ENCODE data around the gene NKAIN4.

Gene NKAIN4

DNA sequence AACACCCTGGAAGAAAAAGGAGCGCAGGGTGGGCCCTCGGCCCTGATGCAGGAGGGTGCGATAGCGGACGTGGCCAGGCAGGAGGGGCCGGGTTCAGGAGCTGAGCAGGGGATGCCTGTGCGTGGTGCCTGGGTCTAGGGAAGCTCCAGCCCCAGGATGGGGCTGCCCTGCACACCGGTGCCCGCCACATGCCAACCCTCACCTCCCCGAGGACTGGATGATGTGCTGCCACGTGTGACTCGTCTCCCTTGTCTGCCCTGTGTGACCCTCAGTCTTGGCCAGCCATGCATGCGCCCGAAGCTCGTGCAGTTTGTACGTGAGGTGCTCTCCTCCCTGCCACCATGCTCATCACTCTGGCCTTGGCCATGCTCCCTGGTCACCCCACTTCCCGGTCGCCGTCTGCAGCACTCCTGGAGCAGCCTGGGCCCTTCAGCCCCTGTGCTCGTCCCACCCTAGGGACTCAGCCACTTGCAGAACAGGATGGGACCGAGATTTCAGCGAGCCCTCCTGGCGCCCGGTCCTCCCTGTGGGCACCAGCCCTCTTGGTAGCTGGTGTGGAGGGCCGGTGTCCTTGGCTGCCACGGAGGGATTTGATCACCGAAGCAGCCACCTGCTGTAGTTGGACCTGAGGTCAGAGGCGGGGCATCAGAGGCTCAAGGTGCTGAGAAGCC lies 34.5 kb upstream of the NKAIN4 start:
- no peak for DNase-seq (ENCODE audit: low spot score)

DNA sequence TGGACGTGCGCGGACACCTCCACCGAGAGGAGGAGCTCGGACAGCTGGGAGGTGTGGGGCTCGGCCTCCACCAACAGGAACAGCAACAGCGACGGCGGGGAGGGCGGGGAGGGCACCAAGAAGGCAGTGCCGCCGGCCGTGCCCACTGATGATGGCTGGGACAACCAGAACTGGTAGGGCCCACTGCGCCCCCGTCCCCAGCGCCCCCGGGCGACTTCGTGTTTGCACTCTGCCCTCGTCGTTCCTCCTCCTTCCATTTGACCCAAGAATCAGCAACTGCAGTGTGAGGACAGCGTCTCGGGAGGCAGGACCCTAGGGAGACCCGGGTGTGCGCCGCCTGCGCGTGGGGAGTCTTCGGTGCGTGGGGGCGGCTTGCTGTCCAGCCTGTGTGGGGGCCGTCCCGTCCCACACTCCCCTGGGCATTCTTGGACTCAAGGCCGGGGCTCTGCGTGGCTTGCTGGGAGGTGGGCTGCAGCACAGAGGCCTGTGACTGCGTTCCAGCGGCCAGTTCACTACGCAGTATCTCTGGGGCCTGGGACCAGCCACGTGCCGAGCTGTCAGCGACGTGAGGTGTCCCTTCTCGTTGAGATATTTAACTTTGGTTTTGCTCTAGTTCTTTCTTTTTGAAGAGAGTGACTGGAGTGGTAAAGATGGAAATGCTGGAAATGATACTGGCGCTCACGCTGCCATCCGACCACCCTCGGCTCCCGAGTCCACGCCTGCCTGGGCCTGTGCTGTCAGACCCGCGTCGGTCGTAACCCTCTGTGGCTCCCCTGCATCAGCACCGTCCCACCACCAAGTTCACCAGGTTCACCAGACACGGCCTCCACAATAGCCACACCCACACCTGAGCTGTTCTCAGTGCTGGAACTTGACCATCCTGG lies 33.7 kb upstream of the NKAIN4 start:
- DNase-seq (ENCODE audit: low spot score) = no peak

DNA sequence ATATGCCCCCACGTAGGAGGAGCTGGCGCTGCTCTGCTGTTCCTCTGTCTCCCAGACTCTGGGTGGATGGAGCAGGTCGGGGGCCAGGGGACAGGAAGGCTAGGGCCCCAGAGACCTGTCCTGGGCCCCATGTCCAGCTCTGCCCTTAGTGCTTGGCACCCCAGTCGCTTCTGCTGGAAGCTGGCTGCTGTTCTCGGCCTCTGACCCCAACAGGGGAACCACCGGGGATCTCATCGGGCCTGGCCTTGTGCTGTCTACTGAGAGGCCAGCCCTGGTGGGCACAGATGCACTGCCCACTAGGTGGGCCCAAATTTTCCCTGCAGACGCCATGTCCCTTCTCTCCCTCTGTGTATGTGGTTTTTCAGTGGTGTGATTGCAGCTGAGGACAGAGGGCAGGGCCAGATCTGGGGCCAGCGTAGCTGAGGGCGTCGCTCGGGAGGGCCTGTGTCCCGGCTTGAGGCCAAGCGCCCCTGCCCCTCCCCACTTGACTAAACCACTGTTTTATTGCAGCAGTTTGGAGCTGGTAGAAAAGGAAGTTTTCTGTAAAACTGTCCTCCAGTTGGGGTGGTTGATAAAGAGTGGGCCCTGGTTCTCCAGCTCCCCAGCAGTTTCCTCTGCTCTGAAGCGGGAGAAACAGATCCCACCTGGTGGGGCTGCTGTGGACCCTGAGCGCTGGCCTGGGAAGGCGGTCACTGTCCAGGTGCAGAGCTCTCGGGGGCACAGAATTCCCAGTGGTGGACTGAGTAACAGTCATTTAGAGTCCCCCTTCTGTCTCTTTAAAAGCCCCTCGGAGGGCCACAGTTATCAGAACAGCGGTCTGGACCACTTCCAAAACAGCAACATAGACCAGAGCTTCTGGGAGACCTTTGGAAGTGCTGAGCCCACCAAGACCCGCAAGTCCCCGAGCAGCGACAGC lies 32.8 kb upstream of the NKAIN4 start:
- no peak for DNase-seq (ENCODE audit: low spot score)

DNA sequence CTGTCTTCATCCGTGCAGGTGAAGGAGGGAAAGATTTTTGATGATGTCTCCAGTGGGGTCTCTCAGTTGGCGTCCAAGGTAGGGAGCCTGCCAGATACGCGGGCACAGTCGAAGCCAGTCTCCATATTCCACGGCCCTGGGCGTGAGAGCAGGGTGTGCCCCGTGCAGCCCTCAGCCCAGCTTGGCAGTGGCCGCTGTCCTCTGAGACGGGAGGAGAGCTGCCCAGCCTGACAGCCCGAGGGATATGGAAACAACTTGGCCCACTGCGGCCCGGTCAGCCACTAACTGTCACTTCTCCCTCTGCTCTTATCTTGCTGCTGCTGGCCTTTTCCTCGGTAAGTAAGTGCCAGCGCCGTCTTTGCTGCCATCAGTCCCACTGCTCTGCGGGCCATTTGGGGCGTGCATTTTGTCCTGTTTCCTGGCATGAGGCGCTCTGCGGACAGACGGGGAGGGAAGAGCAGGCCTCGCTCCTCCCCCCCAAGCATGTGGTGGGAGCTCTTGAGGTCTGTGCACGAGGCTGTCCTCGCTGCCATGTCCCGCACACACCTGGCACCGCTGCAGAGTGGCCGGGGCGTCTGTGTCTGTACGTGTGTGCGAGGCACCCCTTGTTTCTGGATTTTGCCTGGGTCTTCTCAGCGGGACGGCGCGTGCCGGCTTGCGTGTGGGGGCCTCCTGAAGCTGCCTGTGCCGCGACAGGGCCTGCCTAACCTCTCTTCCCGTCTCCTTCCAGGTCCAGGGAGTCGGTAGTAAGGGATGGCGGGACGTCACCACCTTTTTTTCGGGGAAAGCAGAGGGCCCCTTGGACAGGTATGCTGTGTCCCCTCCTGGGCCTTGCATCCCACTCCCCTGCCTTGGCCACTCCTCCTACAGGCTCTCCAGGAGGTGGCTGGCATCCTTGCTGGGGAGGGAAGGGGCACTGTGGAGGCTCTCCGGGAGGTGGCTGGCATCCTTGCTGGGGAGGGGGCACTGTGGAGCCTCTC lies 31.7 kb upstream of the NKAIN4 start:
- DNase-seq (ENCODE audit: low spot score) = no peak

DNA sequence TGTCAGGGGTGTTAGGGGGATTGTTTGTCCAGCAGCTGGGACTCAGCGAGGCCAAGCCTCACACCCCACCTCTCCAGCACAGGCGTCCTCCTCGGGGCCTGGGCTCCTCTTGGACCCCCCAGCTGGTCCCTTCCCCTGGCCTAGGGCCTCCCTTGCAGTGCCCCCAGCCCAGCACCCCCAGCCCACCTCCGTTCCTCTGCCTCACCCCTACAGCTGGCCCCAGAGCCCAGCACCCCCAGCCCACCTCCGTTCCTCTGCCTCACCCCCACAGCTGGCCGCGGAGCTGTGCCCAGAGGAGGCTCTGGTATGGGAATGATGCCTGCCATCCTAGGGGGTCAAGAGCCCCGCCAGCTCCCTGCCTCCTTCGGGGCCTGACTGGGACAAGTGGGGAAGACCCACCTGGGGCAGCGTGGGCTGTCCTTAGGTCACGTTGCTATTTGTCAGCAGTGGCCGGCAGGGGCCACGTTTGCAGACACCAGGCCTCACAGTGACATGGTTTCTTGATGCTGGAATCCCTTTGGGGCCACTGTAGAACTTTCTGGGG lies 30.8 kb upstream of the NKAIN4 start:
- no peak for DNase-seq (ENCODE audit: low spot score)

DNA sequence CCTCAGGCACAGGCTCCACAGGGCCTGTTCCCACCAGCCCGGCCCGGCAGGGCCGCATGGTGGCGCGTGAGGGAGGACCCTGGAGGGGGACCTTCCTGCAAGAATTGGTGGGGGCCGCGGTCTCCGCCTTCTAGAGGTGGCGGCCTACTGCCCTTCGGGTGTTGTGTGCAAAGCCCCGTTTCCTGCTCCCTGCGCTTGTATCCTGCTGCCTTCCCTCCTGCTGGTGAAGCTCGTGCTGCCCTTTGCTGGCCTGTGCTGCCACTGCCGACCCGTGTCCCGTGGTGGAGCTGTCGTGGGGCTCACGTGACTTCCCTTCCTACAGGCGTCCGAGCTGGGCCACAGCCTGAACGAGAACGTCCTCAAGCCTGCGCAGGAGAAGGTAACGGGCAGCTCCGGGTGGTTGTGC lies 30.3 kb upstream of the NKAIN4 start:
- no peak for DNase-seq (ENCODE audit: low spot score)

DNA sequence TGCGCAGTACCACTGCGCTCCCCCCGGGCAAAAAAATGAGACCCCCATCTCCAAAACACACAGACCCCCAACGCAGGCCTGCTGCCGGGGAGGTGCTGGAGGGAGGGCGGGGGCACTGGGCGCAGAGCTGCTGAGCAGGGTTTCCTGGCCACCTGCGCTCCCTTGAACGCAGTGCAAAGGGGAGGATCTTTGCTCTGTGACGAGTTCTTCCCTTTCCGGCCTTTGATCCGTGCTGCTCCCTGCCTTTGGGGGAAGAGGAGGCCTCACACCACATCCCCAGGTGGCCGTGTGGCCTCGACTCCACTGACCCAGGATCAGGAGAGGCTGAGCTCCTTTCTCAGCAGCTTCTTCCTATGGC lies 29.8 kb upstream of the NKAIN4 start:
- DNase-seq (ENCODE audit: low spot score) = no peak

DNA sequence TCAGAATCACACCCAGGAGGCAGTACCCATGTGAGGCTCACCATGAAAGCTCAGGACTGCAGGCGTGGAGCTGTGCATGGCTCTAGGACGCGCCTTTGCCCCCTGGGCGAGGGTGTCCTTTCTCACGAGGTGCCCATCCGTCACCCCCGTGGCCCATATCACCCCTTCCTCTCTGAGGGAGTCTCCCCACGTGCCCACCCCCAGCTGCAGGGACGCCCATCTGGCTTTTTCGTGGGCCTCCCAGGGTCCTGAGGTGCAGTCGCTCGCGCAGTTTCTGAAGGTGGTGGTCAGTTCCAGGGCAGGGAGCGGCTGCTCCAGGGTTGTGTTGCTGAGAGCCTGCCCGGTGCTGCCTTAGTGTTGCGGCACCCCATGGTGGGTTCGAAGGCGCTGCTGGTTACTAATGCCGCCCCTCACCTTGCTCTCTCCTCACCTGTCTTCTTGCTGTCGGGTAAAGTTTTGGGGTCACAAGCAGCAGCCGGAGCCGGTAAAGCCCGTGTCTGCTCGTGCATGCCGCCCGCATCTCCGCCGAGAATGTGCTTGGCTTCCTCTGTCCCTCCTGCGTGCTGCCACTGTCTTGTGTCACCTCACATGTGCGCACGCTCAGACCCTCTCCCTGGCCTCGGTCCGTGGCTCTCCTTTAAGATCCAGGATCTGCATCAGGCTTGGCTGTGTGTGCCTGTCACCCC lies 29.3 kb upstream of the NKAIN4 start:
- no peak for DNase-seq (ENCODE audit: low spot score)

DNA sequence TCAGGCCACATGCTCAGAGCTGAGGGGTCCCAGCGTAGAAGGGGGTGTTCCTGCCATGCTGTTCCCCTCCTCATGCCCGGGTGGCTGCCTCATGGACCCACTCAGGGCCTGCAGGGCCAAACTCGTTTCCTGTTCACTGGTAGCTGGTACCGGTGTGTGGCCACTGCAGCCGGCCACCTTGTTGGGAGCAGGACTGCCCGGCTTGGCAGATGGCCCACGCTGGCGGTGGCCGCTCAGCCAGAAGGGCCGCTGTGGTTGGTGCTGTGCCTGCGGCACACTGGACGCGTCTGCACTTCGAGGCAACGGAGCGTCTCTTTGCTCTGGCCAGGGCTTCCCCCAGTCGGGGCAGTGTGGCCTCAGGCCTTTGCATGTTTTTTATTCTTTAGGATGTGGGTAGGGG lies 28.7 kb upstream of the NKAIN4 start:
- no peak for DNase-seq (ENCODE audit: low spot score)

DNA sequence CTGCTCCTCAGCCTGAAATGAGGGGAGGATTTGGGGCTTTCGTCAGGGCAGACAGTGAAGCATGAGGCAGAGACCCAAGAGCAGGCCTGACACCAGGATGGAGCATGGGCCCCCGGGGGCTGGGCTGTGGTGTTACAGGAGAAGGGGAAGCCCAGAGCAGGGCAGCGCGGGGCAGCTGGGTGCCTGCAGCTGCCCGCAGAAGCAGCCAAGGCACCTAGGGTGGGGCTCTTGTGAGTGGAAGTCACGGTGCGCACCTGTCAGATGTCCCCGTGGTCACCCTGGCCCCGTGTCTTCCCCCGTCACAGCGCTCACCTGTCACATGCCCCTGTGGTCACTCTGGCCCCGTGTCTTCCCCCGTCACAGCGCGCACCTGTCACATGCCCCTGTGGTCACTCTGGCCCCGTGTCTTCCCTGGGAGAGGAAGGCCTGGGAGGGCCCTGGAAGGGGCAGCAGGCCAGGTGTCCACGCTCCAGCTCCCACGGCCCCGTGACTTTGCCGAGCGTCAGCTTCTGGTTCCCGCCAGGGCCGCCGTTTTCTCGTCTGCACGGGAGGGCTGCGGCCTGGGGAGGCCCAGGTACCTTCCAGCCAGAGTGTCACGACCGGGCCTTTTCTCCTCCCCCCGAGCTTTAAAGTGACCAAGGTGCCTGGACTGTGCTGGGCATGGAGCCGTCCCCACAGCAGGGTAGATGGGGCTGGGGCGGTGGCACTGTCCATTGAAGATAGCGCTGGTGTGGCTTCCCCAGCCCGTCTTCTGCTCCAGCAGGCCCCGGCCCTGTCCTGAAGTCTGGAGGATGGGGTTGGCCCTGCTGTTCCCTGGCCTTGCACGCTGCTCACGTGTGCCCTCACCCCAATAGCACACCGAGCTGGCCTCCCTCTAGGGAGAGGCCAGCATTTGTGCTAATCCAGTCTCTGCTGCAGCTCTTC lies 27.7 kb upstream of the NKAIN4 start:
- no peak for DNase-seq (ENCODE audit: low spot score)

DNA sequence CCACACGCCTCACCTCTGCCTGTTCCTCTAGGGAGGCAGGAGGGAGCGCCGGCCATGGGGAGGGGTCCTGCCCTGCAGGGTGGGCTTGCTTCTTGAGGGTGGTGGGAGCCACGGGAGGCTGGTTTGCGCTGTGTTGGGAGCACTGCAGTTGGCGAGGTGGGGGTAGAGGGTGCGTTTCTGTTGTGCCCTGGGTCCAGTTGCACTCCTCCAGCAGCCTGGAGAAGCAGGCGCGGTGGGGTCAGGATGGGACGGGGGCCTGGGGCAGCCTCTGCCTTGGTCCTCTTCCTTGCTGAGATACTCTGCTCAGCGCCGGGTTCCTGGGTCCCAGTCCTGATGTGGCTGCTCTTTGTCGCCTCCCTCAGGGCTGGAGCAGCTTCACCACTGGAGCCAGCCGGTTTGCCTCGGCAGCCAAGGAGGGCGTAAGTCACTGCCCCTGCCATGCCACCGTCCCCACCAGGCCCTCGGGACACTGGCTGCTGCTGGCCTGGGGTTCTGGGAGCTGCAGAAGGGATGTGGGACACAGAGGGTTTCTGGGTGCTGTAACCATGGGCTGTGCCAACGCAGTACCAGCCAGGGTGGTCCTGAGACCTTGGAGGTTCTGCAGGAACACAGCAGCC lies 26.8 kb upstream of the NKAIN4 start:
- no peak for DNase-seq (ENCODE audit: low spot score)

DNA sequence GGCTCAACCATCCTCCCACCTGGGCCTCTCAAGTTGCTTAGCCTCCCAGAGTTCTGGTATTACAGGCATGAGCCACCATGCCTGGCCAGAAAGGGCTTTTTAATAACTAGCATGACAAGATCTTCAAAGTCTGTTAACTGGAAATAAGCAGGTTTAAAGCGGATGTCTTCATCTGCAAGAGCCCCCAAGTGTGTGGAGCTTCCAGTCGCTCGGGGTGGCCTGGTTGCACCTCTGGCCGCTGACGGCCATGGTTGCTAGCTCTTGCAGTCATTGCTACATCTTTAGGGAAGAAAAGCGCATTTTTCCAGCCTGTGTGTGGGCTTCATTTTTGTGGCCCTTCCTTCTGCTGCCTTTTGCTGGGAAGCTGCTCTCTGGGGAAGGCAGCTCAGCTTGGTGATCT lies 26.1 kb upstream of the NKAIN4 start:
- no peak for DNase-seq (ENCODE audit: low spot score)

DNA sequence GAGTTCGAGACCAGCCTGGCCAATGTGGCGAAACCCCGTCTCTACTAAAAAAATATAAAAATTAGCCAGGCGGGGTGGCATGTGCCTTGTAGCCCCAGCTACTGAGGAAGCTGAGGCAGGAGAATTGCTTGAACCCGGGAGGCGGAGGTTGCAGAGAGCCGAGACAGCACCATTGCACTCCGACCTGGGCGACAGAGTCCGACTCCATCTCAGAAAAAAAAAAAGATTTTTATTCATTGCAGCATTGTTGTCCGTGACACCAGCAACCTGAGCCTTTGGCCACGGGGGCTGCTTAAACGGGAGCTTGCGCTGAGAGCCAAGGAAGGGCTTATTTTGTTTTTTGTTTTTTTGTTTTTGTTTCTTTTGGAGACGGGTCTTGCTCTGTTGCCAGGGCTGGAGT lies 25.7 kb upstream of the NKAIN4 start:
- no peak for DNase-seq (ENCODE audit: low spot score)

DNA sequence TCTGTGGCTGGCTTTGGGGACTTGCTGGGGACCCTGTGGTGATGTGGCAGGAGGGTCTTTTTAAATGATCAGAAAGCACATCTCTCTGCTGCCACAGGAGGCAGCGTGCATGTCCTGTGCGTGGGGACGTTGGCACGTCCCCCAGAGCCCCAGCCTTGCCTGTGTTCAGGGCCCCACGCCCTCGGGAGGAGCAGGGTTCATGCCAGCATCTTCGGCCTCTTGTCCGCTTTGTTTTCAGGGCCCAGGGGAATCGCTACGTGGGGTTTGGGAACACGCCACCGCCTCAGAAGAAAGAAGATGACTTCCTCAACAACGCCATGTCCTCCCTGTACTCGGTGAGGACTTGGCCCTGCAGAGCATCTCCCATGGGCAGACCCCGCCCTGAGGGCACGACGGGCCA lies 24.4 kb upstream of the NKAIN4 start:
- DNase-seq (ENCODE audit: low spot score) = no peak

DNA sequence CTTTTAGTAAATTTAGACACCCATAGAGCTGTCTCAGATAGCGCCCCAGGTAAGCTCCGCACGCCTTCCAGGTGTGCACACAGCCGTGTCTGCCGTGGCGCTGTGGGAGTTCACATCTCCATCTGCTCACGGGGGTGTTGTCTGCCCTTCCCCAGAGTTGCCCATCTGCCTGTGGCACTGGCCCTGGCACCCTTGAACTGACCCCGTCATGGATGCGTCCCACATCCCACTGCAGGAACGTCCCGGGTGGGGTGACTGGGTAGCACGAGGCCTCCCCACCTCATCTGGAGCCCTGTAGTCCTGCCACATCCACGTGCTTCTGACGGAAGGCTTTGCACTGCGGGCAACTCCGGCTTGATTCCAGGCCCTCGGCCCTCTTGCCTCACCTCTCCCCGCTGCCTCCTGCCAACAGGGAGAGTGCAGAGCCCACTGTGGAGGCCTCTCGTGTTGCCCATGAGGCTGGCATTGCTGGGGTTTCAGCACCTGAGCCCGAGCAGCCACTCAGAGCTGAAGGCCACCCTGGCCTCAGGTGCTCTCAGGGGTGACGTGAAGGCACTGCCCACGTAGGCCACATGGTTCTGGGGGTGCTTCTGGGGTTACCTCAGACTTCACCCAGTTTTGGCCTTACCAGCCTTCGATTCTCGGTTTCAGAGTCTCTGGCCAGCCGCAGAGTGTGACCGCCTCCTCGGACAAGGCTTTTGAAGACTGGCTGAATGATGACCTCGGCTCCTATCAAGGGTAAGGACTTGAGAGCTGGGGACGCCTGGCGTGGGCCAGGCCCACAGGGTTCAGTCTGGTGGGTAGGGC lies 23.4 kb upstream of the NKAIN4 start:
- DNase-seq (ENCODE audit: low spot score) = no peak

DNA sequence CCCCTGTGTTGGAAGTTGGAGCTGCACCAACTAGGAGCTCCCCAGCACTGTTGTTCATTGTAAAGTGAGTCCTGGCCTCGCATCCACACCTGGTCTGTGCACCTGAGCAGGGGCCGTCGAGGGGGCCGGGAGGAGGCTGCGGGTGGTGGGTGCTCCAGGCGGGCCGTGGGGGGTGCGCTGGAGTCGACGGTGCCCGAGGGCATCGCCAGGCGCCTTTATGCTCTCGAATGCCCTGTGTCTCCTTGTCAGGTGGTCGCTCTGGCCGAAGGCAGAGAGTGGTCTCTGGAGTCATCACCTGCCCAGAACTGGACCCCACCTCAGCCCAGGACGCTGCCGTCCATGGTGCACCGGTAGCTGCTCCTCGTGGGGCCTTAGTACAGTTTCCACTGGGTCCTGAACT lies 22.7 kb upstream of the NKAIN4 start:
- DNase-seq (ENCODE audit: low spot score) = no peak

DNA sequence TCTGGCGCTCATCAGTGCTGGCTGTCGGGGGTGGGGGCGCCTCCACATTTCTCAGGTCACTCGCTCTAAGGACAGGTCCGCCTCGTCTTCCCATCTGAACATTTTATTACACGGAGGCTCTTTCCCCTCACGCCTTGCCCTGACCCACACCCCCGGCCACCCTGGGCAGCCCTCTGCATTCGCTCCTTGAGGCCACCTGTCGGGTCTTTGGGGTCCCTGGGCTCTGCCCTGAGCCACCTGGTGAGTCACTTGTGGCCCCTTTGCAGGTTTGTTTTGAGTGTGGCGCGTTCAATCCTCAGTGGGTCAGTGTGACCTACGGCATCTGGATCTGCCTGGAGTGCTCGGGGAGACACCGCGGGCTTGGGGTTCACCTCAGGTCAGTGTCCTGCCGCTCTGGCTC lies 21.6 kb upstream of the NKAIN4 start:
- no peak for DNase-seq (ENCODE audit: low spot score)

Measured in left forelimb (tissue), 1 donor.